22Rv1 (cell line): ENCODE results near the gene ST8SIA3.

ENCODE experiments used
- H3K27ac ChIP-seq: fragments of 450-650 bp; 2 replicates; pipeline ENCODE4 v1.5.1; 2017
- ZFX ChIP-seq: fragments of 450-650 bp; IDR thresholded peaks from 2 replicates; pipeline ENCODE4 v1.6.1; 2017; ENCODE audit warnings: antibody characterized with exemption, borderline replicate concordance
- TF ChIP-seq, protein P1 (sequence below): fragments of 450-650 bp; IDR thresholded peaks from 2 replicates; pipeline ENCODE4 v1.5.1; 2017; ENCODE audit warnings: mild to moderate bottlenecking

ST8SIA3 gene

DNA sequence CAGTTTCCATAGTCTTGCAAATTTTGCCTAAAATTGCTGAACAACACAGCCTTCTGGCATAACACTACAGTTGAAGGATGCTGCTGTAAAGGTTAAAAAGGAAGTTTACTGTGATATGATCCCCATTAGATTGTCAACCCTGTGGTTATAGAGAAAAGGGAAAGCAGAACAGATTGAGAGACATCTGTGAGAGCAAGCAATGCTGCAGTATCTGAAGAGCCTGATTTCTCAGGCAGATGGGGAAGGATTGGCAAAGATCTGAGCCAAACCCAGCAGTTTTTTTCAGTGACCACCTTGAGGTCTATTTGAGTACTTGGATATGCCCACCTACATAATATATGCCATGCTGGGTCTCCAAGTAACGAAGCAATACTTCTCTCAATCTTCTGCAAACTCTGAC, 8.5 kb upstream of the ST8SIA3 start:
- TF ChIP-seq, protein P1, sequence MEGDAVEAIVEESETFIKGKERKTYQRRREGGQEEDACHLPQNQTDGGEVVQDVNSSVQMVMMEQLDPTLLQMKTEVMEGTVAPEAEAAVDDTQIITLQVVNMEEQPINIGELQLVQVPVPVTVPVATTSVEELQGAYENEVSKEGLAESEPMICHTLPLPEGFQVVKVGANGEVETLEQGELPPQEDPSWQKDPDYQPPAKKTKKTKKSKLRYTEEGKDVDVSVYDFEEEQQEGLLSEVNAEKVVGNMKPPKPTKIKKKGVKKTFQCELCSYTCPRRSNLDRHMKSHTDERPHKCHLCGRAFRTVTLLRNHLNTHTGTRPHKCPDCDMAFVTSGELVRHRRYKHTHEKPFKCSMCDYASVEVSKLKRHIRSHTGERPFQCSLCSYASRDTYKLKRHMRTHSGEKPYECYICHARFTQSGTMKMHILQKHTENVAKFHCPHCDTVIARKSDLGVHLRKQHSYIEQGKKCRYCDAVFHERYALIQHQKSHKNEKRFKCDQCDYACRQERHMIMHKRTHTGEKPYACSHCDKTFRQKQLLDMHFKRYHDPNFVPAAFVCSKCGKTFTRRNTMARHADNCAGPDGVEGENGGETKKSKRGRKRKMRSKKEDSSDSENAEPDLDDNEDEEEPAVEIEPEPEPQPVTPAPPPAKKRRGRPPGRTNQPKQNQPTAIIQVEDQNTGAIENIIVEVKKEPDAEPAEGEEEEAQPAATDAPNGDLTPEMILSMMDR: no peak
- no peak for TF ChIP-seq ZFX

DNA sequence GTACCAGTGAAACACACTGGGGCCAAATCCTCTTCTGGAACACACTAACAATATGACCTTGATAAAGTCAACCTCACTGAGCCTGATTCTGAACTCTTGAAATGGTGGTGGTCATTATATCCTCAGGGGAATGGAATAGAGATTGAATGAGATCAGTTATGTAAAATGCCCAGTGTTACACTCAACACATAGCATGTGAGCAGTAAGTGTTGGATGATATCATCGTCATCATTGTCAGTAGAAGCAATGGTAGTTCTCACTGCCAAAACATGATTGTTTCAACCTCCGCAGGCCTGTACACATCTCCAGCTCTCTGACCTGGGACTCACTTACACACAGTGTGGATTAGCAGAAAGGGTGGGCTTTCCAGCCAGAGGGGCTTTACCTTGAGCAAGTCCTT, 5.5 kb upstream of the ST8SIA3 start:
- no peak overlapping the region for H3K27ac ChIP-seq
- TF ChIP-seq ZFX: no peak
- TF ChIP-seq, protein P1: no peak

More for the DNA sequence above, 8.5 kb upstream of the ST8SIA3 start:
- no peak overlapping the region for H3K27ac ChIP-seq

DNA sequence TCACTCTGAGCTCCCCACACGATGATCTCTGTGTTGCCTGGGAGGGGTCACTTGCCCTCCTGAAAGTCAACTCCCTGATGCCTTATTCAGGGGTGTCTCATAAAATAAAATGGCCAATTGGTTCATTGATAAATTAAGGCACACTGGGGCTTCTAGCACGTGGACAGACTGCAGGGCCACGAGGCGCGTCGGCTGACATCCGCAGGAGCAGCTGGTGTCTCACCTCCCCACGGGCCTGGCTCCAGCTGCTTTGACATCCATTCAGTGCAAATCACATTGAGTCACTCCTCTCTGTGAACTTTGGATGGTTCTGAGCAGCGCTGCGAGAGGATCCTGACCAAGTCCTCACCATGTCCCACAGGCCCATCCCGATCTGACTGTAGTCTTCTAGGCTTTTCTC, 4.6 kb upstream of the ST8SIA3 start:
- no peak for TF ChIP-seq ZFX
- TF ChIP-seq, protein P1: no peak
- H3K27ac ChIP-seq: no peak overlapping the region

DNA sequence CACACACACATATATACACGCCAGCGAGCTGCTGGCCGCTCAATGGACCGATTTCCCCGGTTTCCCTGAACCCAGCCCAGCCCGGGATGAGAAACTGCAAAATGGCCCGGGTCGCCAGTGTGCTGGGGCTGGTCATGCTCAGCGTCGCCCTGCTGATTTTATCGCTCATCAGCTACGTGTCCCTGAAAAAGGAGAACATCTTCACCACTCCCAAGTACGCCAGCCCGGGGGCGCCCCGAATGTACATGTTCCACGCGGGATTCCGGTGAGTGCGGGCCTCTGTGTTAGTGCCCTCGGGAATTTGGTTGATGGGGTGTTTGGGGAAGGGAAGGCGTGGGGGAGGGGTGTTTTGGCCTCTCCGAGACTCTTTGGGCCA, 392 bp downstream of the ST8SIA3 start:
- no peak for TF ChIP-seq ZFX
- TF ChIP-seq, protein P1: no peak
- no peak overlapping the region for H3K27ac ChIP-seq

DNA sequence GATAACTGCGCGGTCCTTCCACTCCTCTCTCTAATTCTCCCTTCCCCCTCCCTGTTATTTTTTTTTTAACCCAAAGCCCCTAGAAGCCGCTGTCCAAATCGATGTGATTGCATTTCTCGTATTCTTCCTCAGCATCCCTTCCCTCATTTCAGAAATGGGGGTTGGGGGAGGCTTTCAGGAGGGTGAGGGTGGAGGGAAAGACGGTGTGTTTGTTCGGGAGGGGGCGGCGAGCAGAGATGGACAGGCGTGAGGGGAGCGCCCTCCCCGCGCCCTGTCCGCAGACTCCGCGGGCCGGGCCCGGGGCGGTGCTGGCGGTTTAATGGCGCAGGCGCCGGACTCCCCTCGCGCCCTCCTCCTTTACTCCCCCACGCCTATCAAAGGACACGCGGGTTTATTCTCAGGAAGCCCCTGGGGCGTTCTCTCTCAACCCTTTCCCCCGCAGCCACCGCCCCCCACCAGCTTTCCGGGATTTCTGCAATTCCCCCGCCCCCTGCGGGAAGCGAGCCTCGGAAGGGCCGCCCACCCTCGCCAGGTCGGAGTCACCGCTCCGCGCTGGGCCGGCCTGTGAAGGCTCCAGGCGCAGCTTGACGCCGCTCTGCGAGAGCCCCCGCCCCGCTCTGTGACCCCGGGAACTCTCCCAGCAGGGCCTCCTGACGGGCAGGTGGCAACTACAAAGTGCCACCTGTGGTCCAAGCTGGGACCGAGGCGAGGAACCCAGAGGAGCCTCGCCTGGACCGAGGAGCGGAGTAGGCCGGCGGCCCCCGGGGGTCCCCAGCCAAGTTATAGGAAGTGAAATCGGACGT, 981 bp downstream of the ST8SIA3 start:
- TF ChIP-seq ZFX: no peak
- TF ChIP-seq, protein P1: no peak
- H3K27ac ChIP-seq: no peak overlapping the region

DNA sequence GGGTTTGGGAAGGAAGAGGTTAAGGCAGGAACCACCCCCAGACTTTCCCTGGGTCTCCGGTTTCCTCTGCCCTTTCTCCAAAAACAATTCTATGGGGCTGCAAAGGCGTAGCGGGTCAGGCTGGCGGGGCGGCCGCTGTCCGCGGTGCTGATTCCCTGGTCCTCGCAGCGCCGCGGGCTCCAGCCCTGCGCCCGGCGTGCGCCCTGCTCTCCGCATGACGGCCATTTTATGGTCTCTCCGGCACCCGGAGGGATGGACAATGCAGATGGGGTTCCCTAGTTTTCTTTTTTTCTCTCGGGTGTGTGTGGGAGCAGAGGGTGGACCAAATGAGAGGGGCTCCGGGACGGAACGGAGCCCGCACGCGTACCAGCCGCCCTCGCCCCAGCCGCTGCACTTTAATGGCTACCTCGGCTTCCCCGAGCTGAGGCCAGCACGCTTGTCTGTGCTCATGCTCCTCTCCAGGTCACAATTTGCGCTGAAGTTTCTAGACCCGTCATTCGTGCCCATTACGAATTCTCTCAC, 1.6 kb downstream of the ST8SIA3 start:
- no peak overlapping the region for H3K27ac ChIP-seq
- TF ChIP-seq ZFX: no peak
- TF ChIP-seq, protein P1: no peak

DNA sequence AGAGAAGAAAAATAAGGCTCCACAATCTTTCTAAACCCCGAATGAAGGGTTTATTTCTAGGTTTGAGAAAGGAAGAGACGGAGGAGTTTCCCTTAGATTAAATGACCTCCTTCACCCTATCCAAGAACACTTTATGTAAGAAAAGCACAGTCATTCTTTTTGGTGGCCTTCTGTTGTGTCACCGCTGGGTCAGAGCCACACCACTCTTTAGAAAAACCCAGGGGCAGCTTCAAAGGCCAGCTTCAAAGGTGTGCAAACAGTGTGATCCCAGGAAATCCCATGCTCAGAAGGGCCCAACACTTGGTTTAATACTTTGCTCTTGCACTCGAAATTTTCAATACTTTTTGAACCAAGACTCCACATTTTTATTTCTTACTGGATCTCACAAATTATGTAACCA, 7.1 kb downstream of the ST8SIA3 start:
- no peak for TF ChIP-seq ZFX
- TF ChIP-seq, protein P1: no peak
- H3K27ac ChIP-seq: no peak overlapping the region
